GM21529 (cell line): ENCODE measurements around the gene ABHD1.

Experiments used
- ATAC-seq: cut with Tn5 transposase; IDR thresholded peaks from one replicate; pipeline ENCODE4 v1.9.1; 2021; ENCODE audit not compliant: unreplicated experiment

Gene ABHD1

DNA sequence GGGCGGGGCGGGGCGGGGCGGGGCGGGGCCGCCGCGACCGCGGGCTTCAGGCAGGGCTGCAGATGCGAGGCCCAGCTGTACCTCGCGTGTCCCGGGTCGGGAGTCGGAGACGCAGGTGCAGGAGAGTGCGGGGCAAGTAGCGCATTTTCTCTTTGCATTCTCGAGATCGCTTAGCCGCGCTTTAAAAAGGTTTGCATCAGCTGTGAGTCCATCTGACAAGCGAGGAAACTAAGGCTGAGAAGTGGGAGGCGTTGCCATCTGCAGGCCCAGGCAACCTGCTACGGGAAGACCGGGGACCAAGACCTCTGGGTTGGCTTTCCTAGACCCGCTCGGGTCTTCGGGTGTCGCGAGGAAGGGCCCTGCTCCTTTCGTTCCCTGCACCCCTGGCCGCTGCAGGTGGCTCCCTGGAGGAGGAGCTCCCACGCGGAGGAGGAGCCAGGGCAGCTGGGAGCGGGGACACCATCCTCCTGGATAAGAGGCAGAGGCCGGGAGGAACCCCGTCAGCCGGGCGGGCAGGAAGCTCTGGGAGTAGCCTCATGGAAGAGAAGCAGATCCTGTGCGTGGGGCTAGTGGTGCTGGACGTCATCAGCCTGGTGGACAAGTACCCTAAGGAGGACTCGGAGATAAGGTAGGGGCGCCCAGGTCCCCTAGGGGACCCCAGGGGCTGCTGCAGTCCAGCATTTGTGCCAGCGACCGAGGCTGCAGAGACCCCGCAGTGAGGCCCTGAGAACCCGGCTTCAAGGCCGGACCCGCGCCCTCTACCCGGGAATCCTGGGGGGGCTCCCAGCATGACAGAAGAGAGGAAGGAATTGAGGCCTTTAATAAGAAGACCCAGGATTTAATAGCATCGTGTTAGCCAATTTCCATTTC lies 36.7 kb upstream of the ABHD1 start, which contains the start of gene KHK:
Gene KHK, plus strand, starts transcription at position 49 of the 870 bp plus-strand sequence. Its CDS starts 488 bp downstream, at position 537.
- no peak for ATAC-seq

DNA sequence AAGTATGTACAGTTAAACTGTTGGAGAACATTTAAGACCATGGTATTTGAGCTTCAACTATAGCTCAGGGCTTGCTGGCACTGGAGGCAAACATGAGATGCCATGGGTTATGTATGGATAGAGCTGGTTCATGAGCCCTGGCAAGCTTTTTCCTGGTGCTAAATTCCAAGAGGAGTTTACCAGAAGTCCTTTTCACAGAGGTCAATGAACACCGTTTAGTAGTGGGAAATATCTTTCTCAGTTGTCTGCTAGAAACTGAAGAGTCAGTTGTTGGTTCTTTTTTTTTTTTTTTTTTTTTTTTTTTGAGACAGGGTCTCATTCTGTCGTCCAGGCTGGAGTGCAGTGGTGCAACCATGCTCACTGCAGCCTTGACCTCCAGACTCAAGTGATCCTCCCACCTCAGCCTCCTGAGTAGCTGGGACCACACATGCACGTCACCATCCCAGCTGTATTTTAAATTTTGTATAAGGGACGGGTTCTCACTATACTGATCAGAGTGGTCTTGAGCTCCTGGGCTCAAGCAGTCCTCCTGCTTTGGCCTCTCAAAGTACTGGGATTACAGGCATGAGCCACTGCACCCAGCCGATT lies 35.7 kb upstream of the ABHD1 start:
- no peak for ATAC-seq

DNA sequence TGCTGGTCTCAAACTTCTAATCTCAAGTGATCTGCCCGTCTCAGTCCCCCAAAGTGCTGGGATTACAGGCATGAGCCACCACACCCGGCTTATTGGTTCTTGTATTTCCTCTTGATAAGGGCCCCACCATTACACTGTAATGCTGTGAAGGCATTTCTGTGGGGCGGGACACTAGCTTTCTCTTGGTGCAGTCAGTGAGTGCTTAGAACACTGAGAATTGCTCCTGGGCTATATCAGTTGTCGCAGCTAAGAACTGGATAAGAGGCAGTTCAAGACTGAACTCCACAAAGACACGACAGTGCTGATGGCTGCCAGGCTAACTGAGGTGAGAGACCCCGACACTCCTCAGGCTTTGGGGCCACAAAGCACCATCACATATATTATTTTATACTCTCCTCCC lies 35.0 kb upstream of the ABHD1 start:
- ATAC-seq: no peak

DNA sequence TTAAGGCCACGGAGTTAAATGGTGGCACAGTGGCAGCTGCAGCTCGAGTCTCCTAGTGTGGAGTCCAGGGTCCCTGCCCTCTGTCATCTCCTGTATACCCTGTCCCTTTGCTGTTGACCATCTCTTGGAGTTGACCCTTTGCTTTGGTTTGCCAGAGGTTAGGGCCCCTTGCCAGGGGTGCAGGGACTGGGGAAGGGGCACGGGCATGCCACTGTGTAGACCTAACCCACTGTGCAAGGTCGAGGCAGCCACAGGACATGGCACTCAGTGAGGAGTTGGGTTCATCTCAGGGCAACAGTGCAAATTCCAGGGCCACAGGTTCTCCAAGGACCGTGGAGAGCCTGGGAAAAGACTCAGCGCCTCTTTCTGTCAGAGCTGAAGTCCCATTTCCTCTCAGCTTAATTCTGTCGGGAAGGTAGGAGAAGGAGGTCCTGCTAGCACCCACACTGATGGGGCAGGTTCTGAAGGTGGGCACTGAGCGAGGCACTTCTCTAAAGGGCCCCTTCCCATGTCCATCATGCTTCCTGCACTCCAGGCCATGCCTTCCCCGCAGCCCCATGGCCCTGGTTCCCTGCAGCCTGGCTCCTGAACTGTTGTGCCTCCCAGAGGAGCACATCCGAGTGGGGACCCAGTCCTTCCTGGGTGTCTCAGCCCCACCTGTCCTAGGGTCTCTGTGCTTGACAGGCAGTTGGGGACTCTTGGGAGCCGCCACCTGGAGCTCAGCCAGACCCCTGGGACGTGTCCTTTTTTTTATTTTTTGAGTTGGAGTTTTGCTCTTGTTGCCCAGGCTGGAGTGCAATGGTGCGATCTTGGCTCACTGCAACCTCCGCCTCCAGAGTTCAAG lies 34.3 kb upstream of the ABHD1 start:
- ATAC-seq: no peak

DNA sequence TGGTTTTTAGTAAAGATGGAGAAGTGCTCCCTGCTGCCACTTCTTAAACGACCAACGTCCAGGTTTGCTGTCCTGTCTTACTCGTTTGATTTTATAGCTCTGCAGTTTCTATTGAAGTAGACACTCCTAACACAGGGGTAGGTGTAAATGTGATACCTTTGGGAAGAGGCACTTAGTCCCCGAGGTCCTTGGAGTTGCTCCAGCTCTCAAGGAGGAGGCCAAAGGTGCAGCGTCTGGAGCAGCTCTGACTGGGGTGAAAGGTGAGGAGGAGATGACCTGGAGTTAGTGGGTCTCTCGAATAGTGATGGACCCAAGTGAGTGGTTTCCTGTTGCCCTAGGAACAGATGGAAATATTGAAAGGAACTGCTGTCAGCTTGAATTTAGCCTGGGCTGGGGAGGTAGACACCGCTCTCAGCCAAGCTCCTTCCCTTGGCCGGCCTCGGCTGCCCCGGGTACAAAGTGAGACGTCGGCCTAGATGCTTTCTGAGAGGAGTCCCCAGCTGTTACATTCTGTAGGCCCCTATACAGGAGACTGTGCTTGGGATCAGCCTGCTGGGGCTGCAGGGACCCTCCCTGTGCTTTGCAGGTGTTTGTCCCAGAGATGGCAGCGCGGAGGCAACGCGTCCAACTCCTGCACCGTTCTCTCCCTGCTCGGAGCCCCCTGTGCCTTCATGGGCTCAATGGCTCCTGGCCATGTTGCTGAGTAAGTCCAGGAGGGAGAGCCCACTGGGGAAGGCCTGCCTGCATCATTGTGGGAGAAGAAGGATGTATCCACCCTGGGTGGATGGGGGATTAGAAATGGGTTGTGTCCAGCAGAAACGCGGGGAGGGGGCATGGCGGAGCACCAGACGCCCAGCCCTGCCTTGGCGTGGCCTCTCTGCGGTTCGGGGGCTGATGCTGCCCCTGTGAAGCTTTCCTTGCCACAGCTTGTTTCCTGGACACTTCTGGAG lies 31.6 kb upstream of the ABHD1 start:
- ATAC-seq: no peak

DNA sequence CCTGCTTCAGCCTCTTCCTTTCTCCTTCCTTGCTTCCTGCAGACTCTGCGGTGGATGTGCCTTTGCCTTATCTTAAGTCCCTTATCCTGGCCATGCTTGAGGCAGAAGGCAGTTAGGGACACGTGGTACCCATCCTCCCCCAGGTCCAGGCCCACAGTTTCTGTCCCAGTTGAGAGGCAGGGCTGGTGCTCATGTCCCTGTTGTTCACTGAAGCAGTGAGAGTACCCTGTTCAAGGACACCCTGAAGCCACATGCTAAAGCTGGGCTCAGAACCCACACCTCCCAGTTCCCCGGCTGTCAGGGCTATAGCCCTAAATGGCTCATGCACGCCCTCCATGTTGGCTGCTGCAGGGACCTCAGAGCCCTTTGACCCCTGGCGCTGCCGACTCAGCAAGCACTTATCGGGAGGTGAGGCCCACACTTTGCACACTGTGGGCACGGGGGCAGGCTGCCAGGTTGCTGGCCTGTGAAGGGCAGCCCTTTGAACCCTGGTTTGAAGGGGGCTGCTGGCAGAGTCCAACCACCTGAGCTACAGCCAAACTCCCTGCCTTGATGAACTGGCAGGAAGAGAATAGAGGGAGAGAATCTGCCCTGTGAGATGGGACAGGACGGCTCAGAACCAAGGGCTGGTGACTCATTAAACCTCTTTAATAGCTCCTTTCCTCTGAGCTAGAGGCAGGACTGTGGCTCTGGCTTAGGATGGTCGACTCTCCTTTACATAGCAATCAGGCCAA lies 30.8 kb upstream of the ABHD1 start:
- ATAC-seq: no peak

DNA sequence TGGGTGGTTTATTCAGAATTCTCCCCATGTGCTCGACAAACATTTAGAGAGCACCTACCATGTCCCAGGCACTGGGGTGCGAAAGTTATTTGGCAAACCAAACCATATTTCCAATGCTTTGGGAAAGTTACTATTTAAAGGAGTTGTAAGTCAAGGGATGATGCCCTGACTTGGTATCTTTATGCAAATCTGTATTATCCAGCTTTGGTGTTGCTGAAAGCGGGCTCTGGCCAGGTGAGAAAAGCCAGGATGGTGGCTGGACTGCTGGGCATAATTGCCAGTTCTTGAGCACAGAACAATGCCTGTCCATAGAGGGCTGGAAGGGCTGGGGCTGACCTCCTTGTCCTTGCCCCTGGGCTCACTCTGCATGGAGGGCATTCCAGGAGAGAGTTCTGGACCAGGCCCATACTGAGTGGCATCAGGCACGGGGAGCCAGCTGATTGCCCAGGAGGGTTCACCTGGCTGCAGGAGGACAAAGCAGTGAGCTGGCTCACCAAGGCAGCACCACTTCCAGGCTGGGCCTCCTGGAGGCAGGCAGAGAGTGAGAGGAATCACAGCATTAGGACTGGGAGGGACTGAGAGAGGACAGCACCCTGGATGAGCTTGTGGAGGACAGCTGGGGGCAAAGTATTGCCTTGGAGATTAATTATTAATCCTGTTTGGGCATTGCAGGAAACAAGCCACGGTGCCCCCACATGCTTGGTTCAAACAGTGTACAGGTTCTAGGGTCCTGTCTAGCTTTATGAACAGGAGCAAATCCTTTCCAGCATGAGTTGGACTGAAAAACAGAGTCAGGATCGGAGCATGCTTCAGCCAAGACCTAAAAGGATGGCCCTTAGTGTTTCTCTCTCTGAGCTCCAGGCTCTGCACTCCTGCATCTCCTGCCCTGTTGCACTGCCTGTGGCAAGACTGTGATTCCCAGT lies 29.9 kb upstream of the ABHD1 start:
- ATAC-seq: no peak

DNA sequence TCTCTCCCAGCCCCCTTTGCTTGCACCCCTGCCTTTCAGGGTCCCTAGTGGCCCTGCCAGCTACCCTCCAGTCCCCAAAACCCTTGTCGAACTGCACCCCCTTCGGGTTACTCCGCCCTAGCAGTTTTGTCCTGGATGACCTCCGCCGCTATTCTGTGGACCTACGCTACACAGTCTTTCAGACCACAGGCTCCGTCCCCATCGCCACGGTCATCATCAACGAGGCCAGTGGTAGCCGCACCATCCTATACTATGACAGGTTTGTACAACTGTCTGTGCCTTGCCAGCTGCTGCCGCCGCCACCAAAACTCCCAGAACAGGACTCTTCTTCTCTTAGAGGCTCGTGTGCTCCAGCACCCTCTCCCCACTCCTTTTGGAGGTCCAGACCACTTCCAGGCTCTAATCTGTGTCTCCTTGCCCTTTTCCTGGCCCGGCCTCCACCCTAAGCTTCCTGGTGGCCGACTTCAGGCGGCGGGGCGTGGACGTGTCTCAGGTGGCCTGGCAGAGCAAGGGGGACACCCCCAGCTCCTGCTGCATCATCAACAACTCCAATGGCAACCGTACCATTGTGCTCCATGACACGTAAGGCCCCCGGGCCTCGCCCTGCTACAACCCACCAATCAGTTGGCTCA lies 29.1 kb upstream of the ABHD1 start:
- ATAC-seq: no peak

DNA sequence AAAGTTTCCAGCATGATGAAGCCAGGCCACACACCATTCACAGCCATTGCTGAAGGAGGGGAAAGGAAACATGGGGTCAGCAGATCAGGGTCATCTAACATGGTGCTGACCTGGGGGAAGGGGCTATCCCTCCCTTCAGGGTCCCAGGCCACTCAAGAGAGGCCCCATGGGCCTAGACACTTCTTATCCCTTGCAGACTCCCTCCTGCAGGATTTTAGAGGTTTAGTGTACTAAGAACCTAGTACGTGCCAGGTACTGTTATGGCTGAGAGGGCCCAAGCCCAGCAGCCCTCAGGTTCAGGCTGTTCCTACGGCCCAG lies 28.2 kb upstream of the ABHD1 start:
- no peak for ATAC-seq

DNA sequence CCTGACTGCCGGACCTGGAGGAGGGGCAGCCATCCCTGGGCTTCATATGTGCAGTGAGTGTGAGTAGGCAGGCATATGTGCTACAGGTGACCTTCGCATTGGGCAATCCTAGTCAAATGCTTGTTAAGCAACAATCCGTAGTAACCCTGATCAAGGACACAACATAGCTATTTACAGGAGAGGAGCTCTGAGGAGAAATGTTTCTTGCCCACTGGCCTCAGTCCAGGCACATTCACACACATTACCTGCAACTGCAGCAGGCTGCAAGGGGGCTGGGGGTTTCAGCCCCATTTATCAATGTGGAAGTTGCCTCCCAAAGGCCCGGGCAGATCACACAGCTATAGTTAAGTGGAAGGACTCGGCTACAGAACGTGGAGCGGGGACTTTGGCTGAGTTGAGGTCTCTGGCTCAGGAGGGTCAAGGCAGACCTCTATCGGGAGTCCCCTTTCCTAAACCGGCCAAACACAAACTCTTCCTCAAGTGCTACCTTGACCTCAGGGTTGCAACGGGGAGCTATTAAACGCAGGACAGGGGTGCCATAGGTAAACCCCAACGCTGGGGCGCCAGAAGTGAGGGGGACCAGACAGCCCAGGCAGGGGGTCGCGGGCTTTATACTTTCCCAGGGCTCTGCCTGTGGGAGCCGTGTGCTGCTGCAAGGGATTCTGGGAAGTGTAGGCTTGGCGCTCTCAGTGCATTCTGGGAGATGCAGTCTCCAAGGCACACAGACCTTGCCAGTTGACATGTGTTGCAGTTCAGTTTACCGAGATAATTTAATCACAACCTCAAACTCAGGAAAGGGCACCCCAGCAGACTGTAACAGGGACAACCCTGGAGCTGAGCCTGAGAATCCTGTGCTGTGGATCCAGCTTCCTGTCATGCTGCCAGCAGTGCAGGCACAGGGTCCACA lies 27.6 kb upstream of the ABHD1 start:
- ATAC-seq: no peak

DNA sequence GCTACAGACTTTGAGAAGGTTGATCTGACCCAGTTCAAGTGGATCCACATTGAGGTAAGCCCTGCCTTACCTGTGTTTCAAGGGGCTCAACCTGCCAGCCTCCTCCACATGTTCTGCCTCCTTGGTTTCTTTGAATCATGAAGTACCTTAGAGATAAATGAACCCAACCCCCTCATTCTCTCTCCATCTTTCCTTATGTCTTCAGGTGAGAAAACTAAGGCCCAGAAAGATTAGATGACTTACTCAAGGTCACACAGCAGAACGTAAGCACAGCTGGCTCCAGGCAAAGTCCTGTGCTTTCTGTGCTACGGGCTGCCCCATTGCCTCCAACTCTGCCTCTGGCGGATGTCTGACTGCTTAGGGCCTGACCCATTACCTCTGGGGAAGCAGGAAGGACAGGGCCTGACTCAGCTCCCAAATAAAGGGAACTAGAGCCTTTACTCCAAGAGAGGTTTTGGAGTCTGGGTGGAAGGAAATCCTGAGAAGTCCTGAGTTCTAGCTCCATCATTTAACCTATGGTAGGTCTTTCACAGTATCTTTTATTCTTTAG lies 26.8 kb upstream of the ABHD1 start:
- ATAC-seq: no peak

DNA sequence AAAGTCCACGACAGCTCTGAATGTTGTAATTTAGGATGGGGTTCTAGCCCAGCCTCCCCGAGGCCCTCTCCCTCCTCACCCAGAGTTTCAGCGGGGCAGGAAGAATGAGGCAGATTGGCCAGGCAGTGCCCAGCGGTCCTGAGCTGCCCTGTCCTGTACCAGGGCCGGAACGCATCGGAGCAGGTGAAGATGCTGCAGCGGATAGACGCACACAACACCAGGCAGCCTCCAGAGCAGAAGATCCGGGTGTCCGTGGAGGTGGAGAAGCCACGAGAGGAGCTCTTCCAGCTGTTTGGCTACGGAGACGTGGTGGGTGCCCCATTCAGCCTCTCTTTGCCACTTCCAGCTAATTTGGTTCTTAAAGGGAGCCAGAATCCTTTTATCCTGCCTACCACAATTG lies 26.3 kb upstream of the ABHD1 start:
- no peak for ATAC-seq

DNA sequence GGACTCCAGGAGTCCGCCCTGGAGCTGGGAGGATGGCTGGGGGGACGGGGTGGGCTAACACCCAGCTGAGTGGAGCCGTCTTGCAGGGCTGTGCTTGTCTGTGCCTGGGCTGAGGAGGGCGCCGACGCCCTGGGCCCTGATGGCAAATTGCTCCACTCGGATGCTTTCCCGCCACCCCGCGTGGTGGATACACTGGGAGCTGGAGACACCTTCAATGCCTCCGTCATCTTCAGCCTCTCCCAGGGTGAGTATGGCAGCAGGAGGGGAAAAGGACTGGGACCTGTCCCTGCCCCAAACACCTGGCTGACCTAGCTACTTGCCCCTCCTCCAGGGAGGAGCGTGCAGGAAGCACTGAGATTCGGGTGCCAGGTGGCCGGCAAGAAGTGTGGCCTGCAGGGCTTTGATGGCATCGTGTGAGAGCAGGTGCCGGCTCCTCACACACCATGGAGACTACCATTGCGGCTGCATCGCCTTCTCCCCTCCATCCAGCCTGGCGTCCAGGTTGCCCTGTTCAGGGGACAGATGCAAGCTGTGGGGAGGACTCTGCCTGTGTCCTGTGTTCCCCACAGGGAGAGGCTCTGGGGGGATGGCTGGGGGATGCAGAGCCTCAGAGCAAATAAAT lies 24.2 kb upstream of the ABHD1 start:
- no peak for ATAC-seq

DNA sequence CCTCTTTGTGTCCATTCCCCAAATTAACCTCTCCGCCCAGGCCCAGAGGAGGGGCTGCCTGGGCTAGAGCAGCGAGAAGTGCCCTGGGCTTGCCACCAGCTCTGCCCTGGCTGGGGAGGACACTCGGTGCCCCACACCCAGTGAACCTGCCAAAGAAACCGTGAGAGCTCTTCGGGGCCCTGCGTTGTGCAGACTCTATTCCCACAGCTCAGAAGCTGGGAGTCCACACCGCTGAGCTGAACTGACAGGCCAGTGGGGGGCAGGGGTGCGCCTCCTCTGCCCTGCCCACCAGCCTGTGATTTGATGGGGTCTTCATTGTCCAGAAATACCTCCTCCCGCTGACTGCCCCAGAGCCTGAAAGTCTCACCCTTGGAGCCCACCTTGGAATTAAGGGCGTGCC lies 23.6 kb upstream of the ABHD1 start:
- ATAC-seq: no peak

DNA sequence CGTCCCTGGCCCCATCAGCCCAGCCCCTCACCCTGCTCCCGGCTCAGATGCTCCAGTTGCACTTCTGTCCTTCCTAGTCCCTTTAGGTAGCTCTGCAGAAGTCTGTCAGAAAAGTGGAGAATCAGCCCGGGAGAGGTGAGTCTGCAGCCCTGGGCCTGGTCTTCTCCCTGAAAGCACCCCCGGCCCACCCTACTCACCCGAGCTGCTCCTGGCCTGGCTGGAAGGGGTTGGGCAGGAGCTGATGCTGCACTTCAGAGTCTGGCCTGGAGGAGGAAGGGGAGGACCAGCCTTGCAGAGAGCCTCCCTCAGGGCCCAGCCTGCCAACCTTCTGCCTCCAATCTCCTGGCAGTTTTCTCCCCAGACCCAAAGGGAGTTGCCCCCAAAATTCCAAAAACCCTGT lies 21.3 kb upstream of the ABHD1 start:
- no peak for ATAC-seq

DNA sequence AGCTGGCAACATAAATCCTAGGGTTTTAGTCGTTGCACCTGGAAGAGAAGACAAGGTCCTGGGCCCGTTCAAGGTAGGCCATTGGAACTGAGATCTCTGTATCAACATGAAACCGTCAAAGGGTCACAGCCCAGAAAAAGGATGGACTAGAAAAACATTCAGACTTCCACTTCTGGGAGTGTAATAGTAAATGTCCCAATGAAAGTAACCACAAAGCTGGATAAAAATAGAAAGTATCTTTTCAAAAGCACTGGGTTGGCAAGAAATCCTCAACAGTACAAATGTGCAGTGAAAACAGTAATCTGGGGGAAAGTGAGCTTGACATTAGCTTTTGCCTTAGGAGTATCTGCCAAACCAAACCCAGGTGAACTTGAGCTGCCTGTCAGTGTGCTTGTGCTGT lies 17.6 kb upstream of the ABHD1 start:
- ATAC-seq: no peak

DNA sequence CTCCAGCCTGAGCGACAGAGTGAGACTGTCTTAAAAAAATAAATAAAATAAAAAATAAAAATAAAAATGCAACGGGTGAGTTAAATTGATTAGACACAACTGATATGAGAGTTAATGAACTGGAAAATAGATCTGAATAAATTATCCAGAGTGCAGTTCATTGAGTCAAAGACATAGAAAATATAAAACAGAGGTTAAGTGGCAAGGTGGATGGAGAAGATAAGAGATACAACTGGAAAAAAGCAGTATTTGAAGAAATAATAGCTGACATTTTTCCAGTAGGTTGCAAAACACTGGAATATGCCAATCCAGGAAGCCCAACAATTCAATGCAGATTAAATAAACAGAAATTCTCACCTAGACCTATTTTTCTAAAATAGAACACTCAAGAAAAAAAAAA lies 15.4 kb upstream of the ABHD1 start:
- ATAC-seq: no peak
